ENCODE results near the gene DGKB. TPM values are rescaled to one million over a fixed set of nuclear protein-coding genes. Genes with fewer than 3 reads are reported as not detected.

The DGKB gene
- total RNA-seq, 1 experiment from 2014 or later = 0.48 TPM

DNA sequence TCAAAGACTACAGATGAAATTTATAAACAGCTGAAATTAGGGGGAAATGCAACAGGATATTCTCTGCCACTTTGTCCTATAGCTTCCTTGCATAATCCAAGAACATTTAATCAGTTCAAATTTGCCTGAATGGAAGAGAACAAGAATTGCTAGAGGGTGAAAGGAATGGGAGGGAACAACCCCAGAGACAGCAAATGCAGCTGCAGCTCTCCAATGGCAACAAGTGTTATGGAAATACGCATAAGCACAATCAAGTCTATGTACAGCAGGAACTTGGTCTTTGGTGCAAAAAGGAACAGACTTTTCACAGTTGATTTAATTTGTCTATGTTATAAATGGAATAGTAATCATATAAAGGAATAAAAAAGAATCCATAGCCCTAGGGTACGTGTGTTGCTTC lies 644.1 kb downstream of the DGKB start:
- DNase-seq = no peak
- CTCF ChIA-PET = no interaction called here
- Histone ChIP-seq H3K9me2 (ENCODE audit: insufficient read depth) (no peaks in the 10 kb centered on the region), H3K36me3 (ENCODE audit: low read depth) (no peaks in the 10 kb centered on the region), H3F3A (ENCODE audit: insufficient read depth, low read depth) (no peaks in the 10 kb centered on the region), H2AFZ (no peak overlapping the region), H3K27ac (no peak overlapping the region), H4K20me1 (ENCODE audit: insufficient read depth) (no peaks in the 10 kb centered on the region), H3K9me3 (ENCODE audit: insufficient read depth, low read depth) (no peaks in the 10 kb centered on the region), H3K4me2 (no peak overlapping the region), H3K27me3 (ENCODE audit: insufficient read depth, low read depth) (no peaks in the 10 kb centered on the region), H3K4me1 (replicated peaks; ENCODE audit: insufficient read depth) (no peaks in the 10 kb centered on the region), H3K4me3 (no peak overlapping the region), H3K79me2 (ENCODE audit: low read depth) (no peaks in the 10 kb centered on the region)
- no TSS peak for BruUV-seq (replicated peaks)
- TF ChIP-seq EZH2 (IDR thresholded peaks at IDR 0.05; ENCODE audit: low read depth) = no peak
- TF ChIP-seq, protein P1, sequence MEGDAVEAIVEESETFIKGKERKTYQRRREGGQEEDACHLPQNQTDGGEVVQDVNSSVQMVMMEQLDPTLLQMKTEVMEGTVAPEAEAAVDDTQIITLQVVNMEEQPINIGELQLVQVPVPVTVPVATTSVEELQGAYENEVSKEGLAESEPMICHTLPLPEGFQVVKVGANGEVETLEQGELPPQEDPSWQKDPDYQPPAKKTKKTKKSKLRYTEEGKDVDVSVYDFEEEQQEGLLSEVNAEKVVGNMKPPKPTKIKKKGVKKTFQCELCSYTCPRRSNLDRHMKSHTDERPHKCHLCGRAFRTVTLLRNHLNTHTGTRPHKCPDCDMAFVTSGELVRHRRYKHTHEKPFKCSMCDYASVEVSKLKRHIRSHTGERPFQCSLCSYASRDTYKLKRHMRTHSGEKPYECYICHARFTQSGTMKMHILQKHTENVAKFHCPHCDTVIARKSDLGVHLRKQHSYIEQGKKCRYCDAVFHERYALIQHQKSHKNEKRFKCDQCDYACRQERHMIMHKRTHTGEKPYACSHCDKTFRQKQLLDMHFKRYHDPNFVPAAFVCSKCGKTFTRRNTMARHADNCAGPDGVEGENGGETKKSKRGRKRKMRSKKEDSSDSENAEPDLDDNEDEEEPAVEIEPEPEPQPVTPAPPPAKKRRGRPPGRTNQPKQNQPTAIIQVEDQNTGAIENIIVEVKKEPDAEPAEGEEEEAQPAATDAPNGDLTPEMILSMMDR (conservative IDR thresholded peaks at IDR 0.05) = no peak
- POLR2A ChIA-PET (ENCODE audit: unreplicated experiment) = no interaction called here
- intact Hi-C loops (cut with micrococcal nuclease; ENCODE audit: unreplicated experiment) = no loop called here

GRCh38 chr7:14252458-14252857 lies 650.1 kb downstream of the DGKB start:
- no peak overlapping the region for H2AFZ ChIP-seq
- TF ChIP-seq, protein P1 (conservative IDR thresholded peaks at IDR 0.05) = no peak
- TF ChIP-seq EZH2 (IDR thresholded peaks at IDR 0.05; ENCODE audit: low read depth) = no peak
- H3K27ac ChIP-seq = no peak overlapping the region
- intact Hi-C loops (cut with micrococcal nuclease; ENCODE audit: unreplicated experiment) = no loop called here
- H3K9me2 ChIP-seq (ENCODE audit: insufficient read depth) = no peaks in the 10 kb centered on the region
- H3K9me3 ChIP-seq (ENCODE audit: insufficient read depth, low read depth) = no peaks in the 10 kb centered on the region
- no peaks in the 10 kb centered on the region for H3K4me1 ChIP-seq (replicated peaks; ENCODE audit: insufficient read depth)
- H3K79me2 ChIP-seq (ENCODE audit: low read depth) = no peaks in the 10 kb centered on the region
- H3K4me2 ChIP-seq = no peak overlapping the region
- no peak overlapping the region for H3K4me3 ChIP-seq
- no peak for DNase-seq
- no peaks in the 10 kb centered on the region for H3K27me3 ChIP-seq (ENCODE audit: insufficient read depth, low read depth)
- no peaks in the 10 kb centered on the region for H3F3A ChIP-seq (ENCODE audit: insufficient read depth, low read depth)
- no peaks in the 10 kb centered on the region for H3K36me3 ChIP-seq (ENCODE audit: low read depth)
- ChIA-PET CTCF (interaction anchor here (0.6 kb wide), 1 partner anchor 194 kb away, joined by 3 read pairs; no protein-coding TSS in a partner anchor), POLR2A (ENCODE audit: unreplicated experiment) (no interaction called here)
- no TSS peak for BruUV-seq (replicated peaks)
- H4K20me1 ChIP-seq (ENCODE audit: insufficient read depth) = no peaks in the 10 kb centered on the region

- Histone ChIP-seq H4K20me1 (ENCODE audit: insufficient read depth) (no peaks in the 10 kb centered on the region), H3K27me3 (ENCODE audit: insufficient read depth, low read depth) (no peaks in the 10 kb centered on the region), H3K9me3 (ENCODE audit: insufficient read depth, low read depth) (no peaks in the 10 kb centered on the region), H3K4me2 (no peak overlapping the region), H3K36me3 (ENCODE audit: low read depth) (no peaks in the 10 kb centered on the region), H3K4me3 (no peak overlapping the region), H3K79me2 (ENCODE audit: low read depth) (no peaks in the 10 kb centered on the region), H2AFZ (no peak overlapping the region), H3K27ac (no peak overlapping the region), H3F3A (ENCODE audit: insufficient read depth, low read depth) (no peaks in the 10 kb centered on the region), H3K4me1 (replicated peaks; ENCODE audit: insufficient read depth) (no peaks in the 10 kb centered on the region), H3K9me2 (ENCODE audit: insufficient read depth) (no peaks in the 10 kb centered on the region)
- ChIA-PET POLR2A (ENCODE audit: unreplicated experiment) (interaction anchor here (0.7 kb wide), 1 partner anchor 162 kb away, joined by 8 read pairs; no protein-coding TSS in a partner anchor), CTCF (no interaction called here)
- BruUV-seq (replicated peaks) = no TSS peak
- no peak for DNase-seq
- TF ChIP-seq, protein P1 (conservative IDR thresholded peaks at IDR 0.05) = no peak
- TF ChIP-seq EZH2 (IDR thresholded peaks at IDR 0.05; ENCODE audit: low read depth) = no peak
- intact Hi-C loops (cut with micrococcal nuclease; ENCODE audit: unreplicated experiment) = no loop called here
Measured at GRCh38 chr7:14242175-14242574, 660.4 kb downstream of the DGKB start.

All from PC-9 (cell line).